ENCODE results near the gene CEP104.

Gene CEP104

GRCh38 chr1:3762873-3763228 lies 94.2 kb downstream of the CEP104 start:
- no peak for DNase-seq (ENCODE audit: low read depth)

- DNase-seq (ENCODE audit: low read depth): no peak
These were observed 94.7 kb downstream of the CEP104 start for GRCh38 chr1:3762151-3762872.
